ENCODE measurements around the gene CBX6.
"Not testable (repeated sequence)": the region's sequence is repeated elsewhere in the genome, so short reads cannot be mapped to it uniquely, and the experiment has no call there.

The CBX6 gene

GRCh38 chr22:38872172-38872830 is at the start of gene CBX6:
TSS of gene CBX6 (minus strand) at chr22:38872216. CDS start at chr22:38872190, 26 bp downstream.
- FAIRE-seq = no peak

- FAIRE-seq = no peak
Observed at GRCh38 chr22:38921806-38922205, 49.8 kb upstream of the CBX6 start.

- no peak for FAIRE-seq
Observed at GRCh38 chr22:38921120-38921519, 49.1 kb upstream of the CBX6 start.

- FAIRE-seq = no peak
Observed at GRCh38 chr22:38919631-38920190, 47.7 kb upstream of the CBX6 start.

- FAIRE-seq = no peak
Observed at GRCh38 chr22:38911434-38911833, 39.4 kb upstream of the CBX6 start.

- FAIRE-seq = no peak
Observed at GRCh38 chr22:38907767-38908166, 35.8 kb upstream of the CBX6 start.

- FAIRE-seq = no peak
Observed at GRCh38 chr22:38906052-38906451, 34.0 kb upstream of the CBX6 start.

- FAIRE-seq = not testable (repeated sequence)
Observed at GRCh38 chr22:38904052-38904617, 32.1 kb upstream of the CBX6 start.

- FAIRE-seq = no peak
Observed at GRCh38 chr22:38901111-38901641, 29.2 kb upstream of the CBX6 start.

- FAIRE-seq = no peak
Observed at GRCh38 chr22:38900677-38901076, 28.7 kb upstream of the CBX6 start.

GRCh38 chr22:38891256-38891655 is 19.2 kb upstream of the CBX6 start:
- FAIRE-seq = no peak

GRCh38 chr22:38890377-38890776 is 18.4 kb upstream of the CBX6 start:
- no peak for FAIRE-seq

- FAIRE-seq = no peak
Observed at GRCh38 chr22:38886333-38886732, 14.3 kb upstream of the CBX6 start.

- FAIRE-seq = no peak
Observed at GRCh38 chr22:38882972-38883622, 11.1 kb upstream of the CBX6 start.

- FAIRE-seq = no peak
Observed at GRCh38 chr22:38881997-38882879, 10.2 kb upstream of the CBX6 start.

GRCh38 chr22:38881464-38881871 is 9.5 kb upstream of the CBX6 start:
- FAIRE-seq = no peak

- no peak for FAIRE-seq
Observed at GRCh38 chr22:38879961-38880360, 7.9 kb upstream of the CBX6 start.

- FAIRE-seq = no peak
Observed at GRCh38 chr22:38879108-38879729, 7.2 kb upstream of the CBX6 start.

GRCh38 chr22:38878001-38878400 is 6.0 kb upstream of the CBX6 start:
- no peak for FAIRE-seq

- no peak for FAIRE-seq
Observed at GRCh38 chr22:38874529-38875222, 2.7 kb upstream of the CBX6 start.
